HG03280 (cell line): Measurements from ENCODE around the gene RARG.
"Not testable (repeated sequence)": the region's sequence is repeated elsewhere in the genome, so short reads cannot be mapped to it uniquely, and the experiment has no call there.

Experiments used
- ATAC-seq: cut with Tn5 transposase; IDR thresholded peaks from one replicate; pipeline ENCODE4 v1.9.1; 2021; ENCODE audit warnings: mild to moderate bottlenecking, moderate library complexity; ENCODE audit not compliant: unreplicated experiment

The RARG gene

GRCh38 chr12:53193040-53193439 lies 39.0 kb downstream of the RARG start:
- no peak for ATAC-seq

GRCh38 chr12:53192531-53193021 lies 39.4 kb downstream of the RARG start:
- ATAC-seq = no peak

GRCh38 chr12:53191885-53192530 lies 40.0 kb downstream of the RARG start:
- no peak for ATAC-seq

GRCh38 chr12:53191096-53191884 lies 40.7 kb downstream of the RARG start:
- no peak for ATAC-seq

- ATAC-seq = no peak
Observed at GRCh38 chr12:53190108-53190729, 41.8 kb downstream of the RARG start.

GRCh38 chr12:53187145-53187899 lies 44.7 kb downstream of the RARG start:
- no peak for ATAC-seq

- no peak for ATAC-seq
Observed at GRCh38 chr12:53186745-53187144, 45.3 kb downstream of the RARG start.

GRCh38 chr12:53185582-53186153 lies 46.3 kb downstream of the RARG start:
- ATAC-seq = no peak

GRCh38 chr12:53184828-53185227 lies 47.2 kb downstream of the RARG start:
- no peak for ATAC-seq

GRCh38 chr12:53182903-53183302 lies 49.1 kb downstream of the RARG start:
- no peak for ATAC-seq

- ATAC-seq = no peak
Observed at GRCh38 chr12:53181935-53182334, 50.1 kb downstream of the RARG start.

GRCh38 chr12:53180931-53181645 lies 50.9 kb downstream of the RARG start:
- peak; percentile 52 for ATAC-seq

GRCh38 chr12:53180220-53180930 lies 51.6 kb downstream of the RARG start, which contains the start of the genes CSAD and ZNF740:
Gene CSAD (minus strand): TSS chr12:53180925. CDS start chr12:53173470, 7,455 bp downstream.
Gene ZNF740 (plus strand): TSS chr12:53180722. CDS start chr12:53181984, 1,262 bp downstream.
- peak; percentile 97 for ATAC-seq

GRCh38 chr12:53179687-53180219 lies 52.3 kb downstream of the RARG start:
- ATAC-seq = peak; percentile 11

- not testable (repeated sequence) for ATAC-seq
Observed at GRCh38 chr12:53178803-53179202, 53.2 kb downstream of the RARG start.

GRCh38 chr12:53177447-53177846 lies 54.6 kb downstream of the RARG start:
- not testable (repeated sequence) for ATAC-seq

- ATAC-seq = no peak
Observed at GRCh38 chr12:53176750-53177149, 55.3 kb downstream of the RARG start.

GRCh38 chr12:53174881-53175491 lies 57.0 kb downstream of the RARG start:
- ATAC-seq = no peak
